HEK293 (cell line): ENCODE measurements around the gene PRPH.
A peak's percentile ranks its signal among the peaks of the same experiment; 100 is the strongest.

ENCODE experiments used
- BCL6B ChIP-seq: fragments of 450-650 bp; formaldehyde crosslinking; IDR thresholded peaks from 2 replicates; pipeline ENCODE4 v1.5.1; 2017; ENCODE audit warnings: missing biosample characterization, missing genetic modification characterization
- GLI4 ChIP-seq: fragments of 450-650 bp; formaldehyde crosslinking; IDR thresholded peaks from 2 replicates; pipeline ENCODE4 v1.5.1; 2016; ENCODE audit warnings: missing biosample characterization, missing genetic modification characterization
- HOXD13 ChIP-seq: sonication (generic); formaldehyde crosslinking; IDR thresholded peaks from 2 replicates; pipeline ENCODE4 v1.8.0; 2022; ENCODE audit warnings: missing genetic modification reagents, borderline replicate concordance
- KLF9 ChIP-seq: fragments of 450-650 bp; formaldehyde crosslinking; IDR thresholded peaks from 2 replicates; pipeline ENCODE4 v1.5.1; 2016; ENCODE audit warnings: missing biosample characterization, missing genetic modification characterization, low read depth
- REST ChIP-seq: fragments of 450-650 bp; formaldehyde crosslinking; IDR thresholded peaks from 2 replicates; pipeline ENCODE4 v1.5.1; 2016; ENCODE audit warnings: missing biosample characterization, missing genetic modification characterization
- WT1 ChIP-seq: fragments of 450-650 bp; formaldehyde crosslinking; IDR thresholded peaks from 2 replicates; pipeline ENCODE4 v1.5.1; 2016; ENCODE audit warnings: missing biosample characterization, missing genetic modification characterization
- ZNF266 ChIP-seq: fragments of 450-650 bp; formaldehyde crosslinking; IDR thresholded peaks from 2 replicates; pipeline ENCODE4 v1.5.1; 2016; ENCODE audit warnings: missing biosample characterization, missing genetic modification characterization, low read depth
- ZNF292 ChIP-seq: fragments of 450-650 bp; formaldehyde crosslinking; IDR thresholded peaks from 2 replicates; pipeline ENCODE4 v1.5.1; 2016; ENCODE audit warnings: low read depth, missing biosample characterization, missing genetic modification characterization, borderline replicate concordance
- ZNF302 ChIP-seq: fragments of 450-650 bp; formaldehyde crosslinking; IDR thresholded peaks from 2 replicates; pipeline ENCODE4 v1.5.1; 2016; ENCODE audit warnings: missing biosample characterization, missing genetic modification characterization, low read depth
- ZNF354C ChIP-seq: fragments of 450-650 bp; formaldehyde crosslinking; IDR thresholded peaks from 2 replicates; pipeline ENCODE4 v1.5.1; 2016; ENCODE audit warnings: missing biosample characterization, missing genetic modification characterization, low read depth, borderline replicate concordance
- ZNF585B ChIP-seq: fragments of 450-650 bp; formaldehyde crosslinking; IDR thresholded peaks from 2 replicates; pipeline ENCODE4 v1.5.1; 2016; ENCODE audit warnings: missing biosample characterization, missing genetic modification characterization
- ZNF596 ChIP-seq: fragments of 450-650 bp; IDR thresholded peaks from 2 replicates; pipeline ENCODE4 v1.5.0; 2018; ENCODE audit warnings: missing biosample characterization, mild to moderate bottlenecking, missing genetic modification characterization, moderate library complexity
- ZNF623 ChIP-seq: fragments of 450-650 bp; formaldehyde crosslinking; IDR thresholded peaks from 2 replicates; pipeline ENCODE4 v1.5.1; 2016; ENCODE audit warnings: missing biosample characterization, missing genetic modification characterization
- ZNF658 ChIP-seq: fragments of 450-650 bp; formaldehyde crosslinking; IDR thresholded peaks from 2 replicates; pipeline ENCODE4; 2016; ENCODE audit warnings: missing biosample characterization, missing genetic modification characterization
- ZNF776 ChIP-seq: fragments of 450-650 bp; formaldehyde crosslinking; IDR thresholded peaks from 2 replicates; pipeline ENCODE4 v1.5.0; 2017; ENCODE audit warnings: missing biosample characterization, missing genetic modification characterization, borderline replicate concordance
- ZNF777 ChIP-seq: fragments of 450-650 bp; formaldehyde crosslinking; IDR thresholded peaks from 2 replicates; pipeline ENCODE4 v1.5.1; 2017; ENCODE audit warnings: missing biosample characterization, missing genetic modification characterization, borderline replicate concordance
- ZSCAN16 ChIP-seq: fragments of 450-650 bp; formaldehyde crosslinking; IDR thresholded peaks from 2 replicates; pipeline ENCODE4 v1.5.1; 2016; ENCODE audit warnings: missing biosample characterization, missing genetic modification characterization
- ZSCAN5A ChIP-seq: fragments of 450-650 bp; formaldehyde crosslinking; IDR thresholded peaks from 2 replicates; pipeline ENCODE4 v1.5.1; 2016; ENCODE audit warnings: missing biosample characterization, missing genetic modification characterization
- TF ChIP-seq, protein P1 (sequence below): fragments of 450-650 bp; formaldehyde crosslinking; IDR thresholded peaks from 2 replicates; pipeline ENCODE4 v1.5.1; 2016; ENCODE audit warnings: missing biosample characterization, missing genetic modification characterization
- TF ChIP-seq, protein P2 (sequence below): fragments of 450-650 bp; formaldehyde crosslinking; IDR thresholded peaks from 2 replicates; pipeline ENCODE4 v1.5.1; 2017; ENCODE audit warnings: missing biosample characterization, missing genetic modification characterization
- TF ChIP-seq, protein P3 (sequence below): fragments of 450-650 bp; formaldehyde crosslinking; conservative IDR thresholded peaks from 2 replicates; pipeline ENCODE4 v1.5.1; 2016; ENCODE audit warnings: low read depth, missing biosample characterization, missing genetic modification characterization
- TF ChIP-seq, protein P4 (sequence below): fragments of 450-650 bp; formaldehyde crosslinking; IDR thresholded peaks from 2 replicates; pipeline ENCODE4 v1.5.1; 2017; ENCODE audit warnings: missing biosample characterization, missing genetic modification characterization

Gene PRPH

DNA sequence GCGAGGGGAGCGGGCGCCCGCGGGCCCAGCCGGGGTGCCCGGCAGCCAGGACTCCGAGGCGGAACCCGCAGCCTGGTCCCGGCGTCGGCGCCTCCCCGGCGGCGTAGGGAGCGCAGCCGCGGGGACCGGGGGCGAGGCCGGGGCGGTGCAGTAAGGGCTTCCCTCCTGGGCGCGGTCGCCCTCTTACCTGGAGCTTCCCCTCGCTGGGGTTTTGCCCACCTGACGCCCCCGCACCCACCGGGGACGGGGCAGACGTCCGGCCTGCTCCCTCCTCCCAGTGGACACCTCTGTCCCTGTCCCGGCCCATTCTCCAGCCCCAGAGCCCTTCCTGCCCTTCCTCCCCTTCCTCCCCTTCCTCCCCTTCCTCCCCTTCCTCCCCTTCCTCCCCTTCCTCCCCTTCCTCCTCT, 30.5 kb upstream of the PRPH start (continued):
- no peak for TF ChIP-seq BCL6B
- no peak for TF ChIP-seq ZNF658
- no peak for TF ChIP-seq ZNF776 (tag by site-specific recombination)
- TF ChIP-seq, protein P1, sequence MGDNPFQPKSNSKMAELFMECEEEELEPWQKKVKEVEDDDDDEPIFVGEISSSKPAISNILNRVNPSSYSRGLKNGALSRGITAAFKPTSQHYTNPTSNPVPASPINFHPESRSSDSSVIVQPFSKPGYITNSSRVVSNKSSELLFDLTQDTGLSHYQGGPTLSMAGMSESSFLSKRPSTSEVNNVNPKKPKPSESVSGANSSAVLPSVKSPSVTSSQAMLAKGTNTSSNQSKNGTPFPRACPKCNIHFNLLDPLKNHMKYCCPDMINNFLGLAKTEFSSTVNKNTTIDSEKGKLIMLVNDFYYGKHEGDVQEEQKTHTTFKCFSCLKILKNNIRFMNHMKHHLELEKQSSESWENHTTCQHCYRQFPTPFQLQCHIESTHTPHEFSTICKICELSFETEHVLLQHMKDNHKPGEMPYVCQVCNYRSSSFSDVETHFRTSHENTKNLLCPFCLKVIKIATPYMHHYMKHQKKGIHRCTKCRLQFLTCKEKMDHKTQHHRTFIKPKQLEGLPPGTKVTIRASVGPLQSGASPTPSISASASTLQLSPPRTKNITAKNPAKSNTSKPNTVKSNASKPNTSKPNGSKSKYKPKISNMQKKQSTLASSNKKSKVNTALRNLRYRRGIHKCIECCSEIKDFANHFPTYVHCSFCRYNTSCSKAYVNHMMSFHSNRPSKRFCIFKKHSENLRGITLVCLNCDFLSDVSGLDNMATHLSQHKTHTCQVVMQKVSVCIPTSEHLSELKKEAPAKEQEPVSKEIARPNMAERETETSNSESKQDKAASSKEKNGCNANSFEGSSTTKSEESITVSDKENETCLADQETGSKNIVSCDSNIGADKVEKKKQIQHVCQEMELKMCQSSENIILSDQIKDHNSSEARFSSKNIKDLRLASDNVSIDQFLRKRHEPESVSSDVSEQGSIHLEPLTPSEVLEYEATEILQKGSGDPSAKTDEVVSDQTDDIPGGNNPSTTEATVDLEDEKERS (tag by site-specific recombination) = 0 out of 2 replicates have a peak, but pooled peaks have one; percentile 7
- no peak for TF ChIP-seq ZNF354C (tag by site-specific recombination)
- peak; percentile 100 for TF ChIP-seq WT1 (tag by site-specific recombination)
- TF ChIP-seq, protein P2, sequence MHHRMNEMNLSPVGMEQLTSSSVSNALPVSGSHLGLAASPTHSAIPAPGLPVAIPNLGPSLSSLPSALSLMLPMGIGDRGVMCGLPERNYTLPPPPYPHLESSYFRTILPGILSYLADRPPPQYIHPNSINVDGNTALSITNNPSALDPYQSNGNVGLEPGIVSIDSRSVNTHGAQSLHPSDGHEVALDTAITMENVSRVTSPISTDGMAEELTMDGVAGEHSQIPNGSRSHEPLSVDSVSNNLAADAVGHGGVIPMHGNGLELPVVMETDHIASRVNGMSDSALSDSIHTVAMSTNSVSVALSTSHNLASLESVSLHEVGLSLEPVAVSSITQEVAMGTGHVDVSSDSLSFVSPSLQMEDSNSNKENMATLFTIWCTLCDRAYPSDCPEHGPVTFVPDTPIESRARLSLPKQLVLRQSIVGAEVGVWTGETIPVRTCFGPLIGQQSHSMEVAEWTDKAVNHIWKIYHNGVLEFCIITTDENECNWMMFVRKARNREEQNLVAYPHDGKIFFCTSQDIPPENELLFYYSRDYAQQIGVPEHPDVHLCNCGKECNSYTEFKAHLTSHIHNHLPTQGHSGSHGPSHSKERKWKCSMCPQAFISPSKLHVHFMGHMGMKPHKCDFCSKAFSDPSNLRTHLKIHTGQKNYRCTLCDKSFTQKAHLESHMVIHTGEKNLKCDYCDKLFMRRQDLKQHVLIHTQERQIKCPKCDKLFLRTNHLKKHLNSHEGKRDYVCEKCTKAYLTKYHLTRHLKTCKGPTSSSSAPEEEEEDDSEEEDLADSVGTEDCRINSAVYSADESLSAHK = no peak
- TF ChIP-seq KLF9 (tag by site-specific recombination) = no peak; the same call in 1 of the 2 replicates
- no peak for TF ChIP-seq ZNF623 (tag by site-specific recombination)
- no peak for TF ChIP-seq HOXD13 (CRISPR knock-in tag)
- TF ChIP-seq ZNF292 (tag by site-specific recombination) = no peak
- TF ChIP-seq ZNF777 (tag by site-specific recombination) = no peak
- TF ChIP-seq ZNF266 (tag by site-specific recombination) = no peak
- peak; percentile 40; the same call in 1 of the 2 replicates for TF ChIP-seq ZSCAN16
- TF ChIP-seq, protein P3, sequence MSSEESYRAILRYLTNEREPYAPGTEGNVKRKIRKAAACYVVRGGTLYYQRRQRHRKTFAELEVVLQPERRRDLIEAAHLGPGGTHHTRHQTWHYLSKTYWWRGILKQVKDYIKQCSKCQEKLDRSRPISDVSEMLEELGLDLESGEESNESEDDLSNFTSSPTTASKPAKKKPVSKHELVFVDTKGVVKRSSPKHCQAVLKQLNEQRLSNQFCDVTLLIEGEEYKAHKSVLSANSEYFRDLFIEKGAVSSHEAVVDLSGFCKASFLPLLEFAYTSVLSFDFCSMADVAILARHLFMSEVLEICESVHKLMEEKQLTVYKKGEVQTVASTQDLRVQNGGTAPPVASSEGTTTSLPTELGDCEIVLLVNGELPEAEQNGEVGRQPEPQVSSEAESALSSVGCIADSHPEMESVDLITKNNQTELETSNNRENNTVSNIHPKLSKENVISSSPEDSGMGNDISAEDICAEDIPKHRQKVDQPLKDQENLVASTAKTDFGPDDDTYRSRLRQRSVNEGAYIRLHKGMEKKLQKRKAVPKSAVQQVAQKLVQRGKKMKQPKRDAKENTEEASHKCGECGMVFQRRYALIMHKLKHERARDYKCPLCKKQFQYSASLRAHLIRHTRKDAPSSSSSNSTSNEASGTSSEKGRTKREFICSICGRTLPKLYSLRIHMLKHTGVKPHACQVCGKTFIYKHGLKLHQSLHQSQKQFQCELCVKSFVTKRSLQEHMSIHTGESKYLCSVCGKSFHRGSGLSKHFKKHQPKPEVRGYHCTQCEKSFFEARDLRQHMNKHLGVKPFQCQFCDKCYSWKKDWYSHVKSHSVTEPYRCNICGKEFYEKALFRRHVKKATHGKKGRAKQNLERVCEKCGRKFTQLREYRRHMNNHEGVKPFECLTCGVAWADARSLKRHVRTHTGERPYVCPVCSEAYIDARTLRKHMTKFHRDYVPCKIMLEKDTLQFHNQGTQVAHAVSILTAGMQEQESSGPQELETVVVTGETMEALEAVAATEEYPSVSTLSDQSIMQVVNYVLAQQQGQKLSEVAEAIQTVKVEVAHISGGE (tag by site-specific recombination) = peak; percentile 74
- peak; percentile 52; the same call in 1 of the 2 replicates for TF ChIP-seq ZNF596
- TF ChIP-seq, protein P4, sequence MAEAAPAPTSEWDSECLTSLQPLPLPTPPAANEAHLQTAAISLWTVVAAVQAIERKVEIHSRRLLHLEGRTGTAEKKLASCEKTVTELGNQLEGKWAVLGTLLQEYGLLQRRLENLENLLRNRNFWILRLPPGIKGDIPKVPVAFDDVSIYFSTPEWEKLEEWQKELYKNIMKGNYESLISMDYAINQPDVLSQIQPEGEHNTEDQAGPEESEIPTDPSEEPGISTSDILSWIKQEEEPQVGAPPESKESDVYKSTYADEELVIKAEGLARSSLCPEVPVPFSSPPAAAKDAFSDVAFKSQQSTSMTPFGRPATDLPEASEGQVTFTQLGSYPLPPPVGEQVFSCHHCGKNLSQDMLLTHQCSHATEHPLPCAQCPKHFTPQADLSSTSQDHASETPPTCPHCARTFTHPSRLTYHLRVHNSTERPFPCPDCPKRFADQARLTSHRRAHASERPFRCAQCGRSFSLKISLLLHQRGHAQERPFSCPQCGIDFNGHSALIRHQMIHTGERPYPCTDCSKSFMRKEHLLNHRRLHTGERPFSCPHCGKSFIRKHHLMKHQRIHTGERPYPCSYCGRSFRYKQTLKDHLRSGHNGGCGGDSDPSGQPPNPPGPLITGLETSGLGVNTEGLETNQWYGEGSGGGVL (tag by site-specific recombination) = peak; percentile 100
- no peak for TF ChIP-seq ZNF302 (tag by site-specific recombination)
- peak; percentile 79; the same call in 1 of the 2 replicates for TF ChIP-seq GLI4 (tag by site-specific recombination)
- no peak for TF ChIP-seq REST (tag by site-specific recombination)
- TF ChIP-seq ZNF585B (tag by site-specific recombination) = 0 out of 2 replicates have a peak, but pooled peaks have one; percentile 6
- peak; percentile 76; the same call in 1 of the 2 replicates for TF ChIP-seq ZSCAN5A (tag by site-specific recombination)
